ENCODE results near the gene ZFYVE19. TPM values are rescaled to one million over a fixed set of nuclear protein-coding genes. Genes with fewer than 3 reads are reported as not detected.
"Not testable (repeated sequence)": the region's sequence is repeated elsewhere in the genome, so short reads cannot be mapped to it uniquely, and the experiment has no call there.

ZFYVE19 gene
- total and polyA plus RNA-seq, 2 donors from 2014 or later, result 18.7 to 37.5 TPM

- Histone ChIP-seq H3K9me3 (ENCODE audit: control insufficient read depth in 2 of 3, insufficient read depth in 1 of 3, low read length in 3 of 3) (no peaks in the 10 kb centered on the region), H3K4me3 (ENCODE audit: low read length in 3 of 3) (no peak overlapping the region), H3K36me3 (ENCODE audit: control insufficient read depth in 2 of 3, insufficient read depth in 3 of 3, low read length in 3 of 3) (peaks cover 0 to 23% (median 10%) of the 10 kb centered on the region in 3 donors), H3K9ac (ENCODE audit: low read length in 3 of 3) (peak overlapping the region in 1 of 3 donors; percentile 15), H3K27me3 (ENCODE audit: control insufficient read depth, insufficient read depth, low read length) (no peaks in the 10 kb centered on the region), H3K27ac (ENCODE audit: low read depth in 2 of 2, low read length in 2 of 2) (no peak overlapping the region), H3K4me1 (ENCODE audit: control insufficient read depth in 2 of 3, insufficient read depth in 2 of 3, low read depth in 1 of 3, low read length in 3 of 3) (peaks cover 0 to 3% (median 0%) of the 10 kb centered on the region in 3 donors)
- DNase-seq (peak; percentile 85 to 91 (median 90)), FAIRE-seq (no peak)
- intact Hi-C loops (cut with DNase I), result no loop called here
- TF ChIP-seq CTCF (IDR thresholded peaks at IDR 0.05; ENCODE audit: borderline replicate concordance, extremely low read depth, insufficient read depth), result peak; percentile 62
These were observed 52.4 kb downstream of the ZFYVE19 start for GRCh38 chr15:40859206-40859851.

DNA sequence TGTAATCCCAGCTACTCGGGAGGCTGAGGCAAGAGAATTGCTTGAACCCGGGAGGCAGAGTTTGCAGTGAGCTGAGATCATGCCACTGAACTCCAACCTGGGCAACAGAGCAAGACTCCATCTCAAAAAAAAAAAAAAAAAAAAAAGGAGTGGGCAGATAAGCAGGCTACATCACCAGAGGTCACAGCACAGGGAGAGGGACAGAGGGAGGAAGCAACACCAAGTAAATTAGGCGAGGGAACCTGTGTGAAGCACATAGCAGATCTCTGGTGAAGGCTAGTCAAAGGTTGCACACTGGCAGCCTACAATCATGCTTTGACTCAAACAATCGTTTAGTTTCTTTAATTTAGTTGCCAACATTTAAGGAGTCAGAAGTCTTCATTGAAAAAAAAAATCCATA is 54.3 kb downstream of the ZFYVE19 start:
- H3K27me3 ChIP-seq (ENCODE audit: control insufficient read depth, insufficient read depth, low read length); H3K36me3 ChIP-seq (ENCODE audit: control insufficient read depth in 2 of 3, insufficient read depth in 3 of 3, low read length in 3 of 3); intact Hi-C loops (cut with DNase I); FAIRE-seq; H3K27ac ChIP-seq (ENCODE audit: low read depth in 2 of 2, low read length in 2 of 2); H3K4me1 ChIP-seq (ENCODE audit: control insufficient read depth in 2 of 3, insufficient read depth in 2 of 3, low read depth in 1 of 3, low read length in 3 of 3); H3K9ac ChIP-seq (ENCODE audit: low read length in 3 of 3); DNase-seq; H3K9me3 ChIP-seq (ENCODE audit: control insufficient read depth in 2 of 3, insufficient read depth in 1 of 3, low read length in 3 of 3); H3K4me3 ChIP-seq (ENCODE audit: low read length in 3 of 3): not testable (repeated sequence)

DNA sequence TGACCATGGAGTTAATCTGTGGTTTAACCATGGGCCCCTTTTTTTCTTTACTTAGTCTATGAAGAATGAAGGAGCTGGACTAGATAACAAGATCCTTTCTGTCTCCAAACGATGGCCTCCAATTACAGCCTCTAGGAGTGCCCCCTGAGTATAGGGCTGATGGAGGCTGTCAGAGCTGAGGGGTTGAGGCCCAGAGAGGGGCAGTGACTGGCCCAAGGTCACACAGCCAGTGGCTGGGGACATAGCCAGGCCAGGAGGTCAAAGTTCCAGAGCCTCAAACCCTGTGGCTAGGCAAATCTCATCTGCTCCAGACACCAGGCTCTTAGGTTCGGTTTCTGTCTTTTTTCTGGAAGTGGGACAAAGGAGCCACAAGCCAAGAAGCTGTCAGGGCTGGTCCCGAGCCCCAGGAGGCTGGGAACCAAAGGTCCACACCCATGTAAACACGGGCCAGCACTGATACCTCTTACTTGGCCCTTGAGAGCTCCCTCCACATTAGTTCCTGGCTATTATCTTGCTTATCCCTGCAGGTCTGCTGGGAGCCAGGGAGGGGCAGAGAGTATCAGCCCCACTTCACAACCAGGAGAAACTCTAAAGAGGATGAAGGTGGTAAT is 56.9 kb downstream of the ZFYVE19 start:
- no peaks in the 10 kb centered on the region for H3K9me3 ChIP-seq (ENCODE audit: control insufficient read depth in 2 of 3, insufficient read depth in 1 of 3, low read length in 3 of 3)
- no peaks in the 10 kb centered on the region for H3K27me3 ChIP-seq (ENCODE audit: control insufficient read depth, insufficient read depth, low read length)
- no peak for TF ChIP-seq CTCF (IDR thresholded peaks at IDR 0.05; ENCODE audit: borderline replicate concordance, extremely low read depth, insufficient read depth)
- intact Hi-C loops (cut with DNase I), result no loop called here
- DNase-seq (peak in 1 of 5 donors; percentile 42), FAIRE-seq (no peak)
- no peaks in the 10 kb centered on the region for H3K36me3 ChIP-seq (ENCODE audit: control insufficient read depth in 2 of 3, insufficient read depth in 3 of 3, low read length in 3 of 3)
- H3K4me3 ChIP-seq (ENCODE audit: low read length in 3 of 3), result no peak overlapping the region
- H3K27ac ChIP-seq (ENCODE audit: low read depth in 2 of 2, low read length in 2 of 2), result no peak overlapping the region
- H3K4me1 ChIP-seq (ENCODE audit: control insufficient read depth in 2 of 3, insufficient read depth in 2 of 3, low read depth in 1 of 3, low read length in 3 of 3), result peaks cover 0 to 6% (median 0%) of the 10 kb centered on the region in 3 donors
- no peak overlapping the region for H3K9ac ChIP-seq (ENCODE audit: low read length in 3 of 3)

Other genes with a start within 250 kb of the ZFYVE19 start
- gene CCDC32, start 242.0 kb upstream of the ZFYVE19 start, total RNA-seq, result 34.4 TPM
- gene CCDC32, start 242.0 kb upstream of the ZFYVE19 start, polyA plus RNA-seq (ENCODE audit: insufficient read depth, low read depth, low replicate concordance), result 35.9 TPM
- 9.8 TPM for gene RPUSD2, start 237.8 kb upstream of the ZFYVE19 start, total RNA-seq
- gene RPUSD2, start 237.8 kb upstream of the ZFYVE19 start, polyA plus RNA-seq (ENCODE audit: insufficient read depth, low read depth, low replicate concordance), result 12.7 TPM
- gene KNL1, start 212.8 kb upstream of the ZFYVE19 start, total RNA-seq, result 1.1 TPM
- gene KNL1, start 212.8 kb upstream of the ZFYVE19 start, polyA plus RNA-seq (ENCODE audit: insufficient read depth, low read depth, low replicate concordance), result 2.5 TPM
- gene RAD51, start 111.9 kb upstream of the ZFYVE19 start, total RNA-seq, result 1.1 TPM
- not detected for gene RAD51, start 111.9 kb upstream of the ZFYVE19 start, polyA plus RNA-seq (ENCODE audit: insufficient read depth, low read depth, low replicate concordance)
- 38.2 TPM for gene RMDN3, start 51.8 kb upstream of the ZFYVE19 start, total RNA-seq
- 34.9 TPM for gene RMDN3, start 51.8 kb upstream of the ZFYVE19 start, polyA plus RNA-seq (ENCODE audit: insufficient read depth, low read depth, low replicate concordance)
- 15.4 TPM for gene GCHFR, start 43.0 kb upstream of the ZFYVE19 start, total RNA-seq
- gene GCHFR, start 43.0 kb upstream of the ZFYVE19 start, polyA plus RNA-seq (ENCODE audit: insufficient read depth, low read depth, low replicate concordance), result 145 TPM
- gene C15orf62, start 37.1 kb upstream of the ZFYVE19 start, total RNA-seq, result 1.4 TPM
- 0.47 TPM for gene C15orf62, start 37.1 kb upstream of the ZFYVE19 start, polyA plus RNA-seq (ENCODE audit: insufficient read depth, low read depth, low replicate concordance)
- 41.6 TPM for gene DNAJC17, start 384 bp downstream of the ZFYVE19 start, total RNA-seq
- 56.7 TPM for gene DNAJC17, start 384 bp downstream of the ZFYVE19 start, polyA plus RNA-seq (ENCODE audit: insufficient read depth, low read depth, low replicate concordance)
- not detected for gene PPP1R14D, start 21.6 kb downstream of the ZFYVE19 start, total RNA-seq
- 4.0 TPM for gene PPP1R14D, start 21.6 kb downstream of the ZFYVE19 start, polyA plus RNA-seq (ENCODE audit: insufficient read depth, low read depth, low replicate concordance)
- gene SPINT1, start 37.0 kb downstream of the ZFYVE19 start, total RNA-seq, result 114 TPM
- gene SPINT1, start 37.0 kb downstream of the ZFYVE19 start, polyA plus RNA-seq (ENCODE audit: insufficient read depth, low read depth, low replicate concordance), result 112 TPM
- gene RHOV, start 67.1 kb downstream of the ZFYVE19 start, total RNA-seq, result 3.0 TPM
- 4.6 TPM for gene RHOV, start 67.1 kb downstream of the ZFYVE19 start, polyA plus RNA-seq (ENCODE audit: insufficient read depth, low read depth, low replicate concordance)
- 28.1 TPM for gene VPS18, start 87.4 kb downstream of the ZFYVE19 start, total RNA-seq
- 21.9 TPM for gene VPS18, start 87.4 kb downstream of the ZFYVE19 start, polyA plus RNA-seq (ENCODE audit: insufficient read depth, low read depth, low replicate concordance)
- gene DLL4, start 122.3 kb downstream of the ZFYVE19 start, total RNA-seq, result 9.4 TPM
- 5.8 TPM for gene DLL4, start 122.3 kb downstream of the ZFYVE19 start, polyA plus RNA-seq (ENCODE audit: insufficient read depth, low read depth, low replicate concordance)
- 4.7 TPM for gene CHAC1, start 146.4 kb downstream of the ZFYVE19 start, total RNA-seq
- gene CHAC1, start 146.4 kb downstream of the ZFYVE19 start, polyA plus RNA-seq (ENCODE audit: insufficient read depth, low read depth, low replicate concordance), result 21.1 TPM

Measured in kidney (tissue), 14 donors.